ENCODE measurements around the gene SLC25A23.
A peak's percentile ranks its signal among the peaks of the same experiment; 100 is the strongest.

SLC25A23 gene

GRCh38 chr19:6480848-6481415 is 21.3 kb upstream of the SLC25A23 start:
- DNase-seq, result no peak

GRCh38 chr19:6479836-6480398 is 20.3 kb upstream of the SLC25A23 start:
- no peak for DNase-seq

- DNase-seq, result no peak
Measured at GRCh38 chr19:6478815-6479214, 19.2 kb upstream of the SLC25A23 start.

- DNase-seq, result no peak
Measured at GRCh38 chr19:6476896-6477431, 17.4 kb upstream of the SLC25A23 start.

GRCh38 chr19:6476155-6476895 is 16.7 kb upstream of the SLC25A23 start:
- DNase-seq, result no peak

- no peak for DNase-seq
Measured at GRCh38 chr19:6475321-6476108, 15.9 kb upstream of the SLC25A23 start.

- DNase-seq, result no peak
Measured at GRCh38 chr19:6473647-6474046, 14.1 kb upstream of the SLC25A23 start.

- no peak for DNase-seq
Measured at GRCh38 chr19:6472713-6473112, 13.1 kb upstream of the SLC25A23 start.

- DNase-seq, result no peak
Measured at GRCh38 chr19:6471076-6471475, 11.5 kb upstream of the SLC25A23 start.

GRCh38 chr19:6470173-6470572 is 10.6 kb upstream of the SLC25A23 start:
- no peak for DNase-seq

GRCh38 chr19:6467384-6467783 is 7.8 kb upstream of the SLC25A23 start:
- no peak for DNase-seq

GRCh38 chr19:6466526-6467248 is 7.1 kb upstream of the SLC25A23 start:
- no peak for DNase-seq

- DNase-seq, result no peak
Measured at GRCh38 chr19:6465663-6466062, 6.1 kb upstream of the SLC25A23 start.

- DNase-seq, result no peak
Measured at GRCh38 chr19:6465006-6465405, 5.4 kb upstream of the SLC25A23 start.

- peak; percentile 85 for DNase-seq
Measured at GRCh38 chr19:6464070-6464873, 4.7 kb upstream of the SLC25A23 start, which contains the start of gene CRB3. Gene CRB3, plus strand, starts transcription at chr19:6464271. Its CDS starts 431 bp downstream, at chr19:6464702.

GRCh38 chr19:6460099-6460884 is 700 bp upstream of the SLC25A23 start:
- DNase-seq, result peak; percentile 96

- DNase-seq, result no peak
Measured at GRCh38 chr19:6458695-6459261, 814 bp downstream of the SLC25A23 start.

GRCh38 chr19:6457958-6458694 is 1.5 kb downstream of the SLC25A23 start:
- DNase-seq, result no peak

GRCh38 chr19:6455924-6456323 is 3.7 kb downstream of the SLC25A23 start:
- no peak for DNase-seq

Measured in NCI-H1105 treated with DMSO at 0.1 percent for 48 hours (cell line).